Motor neuron (in vitro differentiated cells): ENCODE data around the gene COMT. TPM values are rescaled to one million over a fixed set of nuclear protein-coding genes. Genes with fewer than 3 reads are reported as not detected.
A peak's percentile ranks its signal among the peaks of the same experiment; 100 is the strongest.

Source experiments
- ATAC-seq, 8 experiments: fragments of 200-7000 bp; cut with Tn5 transposase; replicated peaks in 6 of 8; 2 replicates each; pipeline ENCODE4 v1.8.0; 2021; ENCODE audit warnings: mild to moderate bottlenecking in 8 of 8, moderate library complexity in 8 of 8
- H3K27ac ChIP-seq, 2 donors: fragments of 250-450 bp; sonication (Bioruptor Pico); 2 replicates each; pipeline ENCODE4 v1.9.0; 2021; ENCODE audit warnings: antibody characterized with exemption in 2 of 2, mild to moderate bottlenecking in 2 of 2, moderate library complexity in 1 of 2
- H3K4me1 ChIP-seq, 2 donors: fragments of 250-450 bp; sonication (Bioruptor Pico); replicated peaks in 1 of 2; 2 replicates each; pipeline ENCODE4 v1.6.1; 2021; ENCODE audit warnings: antibody characterized with exemption in 2 of 2, mild to moderate bottlenecking in 2 of 2, moderate library complexity in 1 of 2
- H3K4me3 ChIP-seq, 5 donors: fragments of 250-450 bp; sonication (Bioruptor Pico); 2 replicates each; pipeline ENCODE4 v1.9.0; 2021; ENCODE audit warnings: antibody characterized with exemption in 5 of 5, mild to moderate bottlenecking in 5 of 5, moderate library complexity in 4 of 5
- WGBS, 10 experiments: fragments of 450-650 bp; shearing (Covaris generic); methylation state at CpG; one replicate each; pipeline ENCODE4 v1.0.0; 2022; 5-methylcytosine and 5-hydroxymethylcytosine counted together
- in situ Hi-C, 9 experiments: fragments of 400-800 bp; cut with MboI; loops; one replicate each; pipeline ENCODE4 v1.15.0; 2021; ENCODE audit warnings: low sequenced_read_pairs in 9 of 9, low pct_unique_long_range_greater_than_20kb in 2 of 9; ENCODE audit not compliant: unreplicated experiment in 9 of 9
- total RNA-seq, 8 experiments: library from RNA; unstranded; fragments of 300-600 nt; gene quantifications; 2 replicates each; pipeline versions ENCODE4 v1.2.3 to v1.2.4, GENCODE V29; 2022

The COMT gene
- total RNA-seq, 8 experiments from 2014 or later: 22.7 to 99.4 (median 40.8) TPM

DNA sequence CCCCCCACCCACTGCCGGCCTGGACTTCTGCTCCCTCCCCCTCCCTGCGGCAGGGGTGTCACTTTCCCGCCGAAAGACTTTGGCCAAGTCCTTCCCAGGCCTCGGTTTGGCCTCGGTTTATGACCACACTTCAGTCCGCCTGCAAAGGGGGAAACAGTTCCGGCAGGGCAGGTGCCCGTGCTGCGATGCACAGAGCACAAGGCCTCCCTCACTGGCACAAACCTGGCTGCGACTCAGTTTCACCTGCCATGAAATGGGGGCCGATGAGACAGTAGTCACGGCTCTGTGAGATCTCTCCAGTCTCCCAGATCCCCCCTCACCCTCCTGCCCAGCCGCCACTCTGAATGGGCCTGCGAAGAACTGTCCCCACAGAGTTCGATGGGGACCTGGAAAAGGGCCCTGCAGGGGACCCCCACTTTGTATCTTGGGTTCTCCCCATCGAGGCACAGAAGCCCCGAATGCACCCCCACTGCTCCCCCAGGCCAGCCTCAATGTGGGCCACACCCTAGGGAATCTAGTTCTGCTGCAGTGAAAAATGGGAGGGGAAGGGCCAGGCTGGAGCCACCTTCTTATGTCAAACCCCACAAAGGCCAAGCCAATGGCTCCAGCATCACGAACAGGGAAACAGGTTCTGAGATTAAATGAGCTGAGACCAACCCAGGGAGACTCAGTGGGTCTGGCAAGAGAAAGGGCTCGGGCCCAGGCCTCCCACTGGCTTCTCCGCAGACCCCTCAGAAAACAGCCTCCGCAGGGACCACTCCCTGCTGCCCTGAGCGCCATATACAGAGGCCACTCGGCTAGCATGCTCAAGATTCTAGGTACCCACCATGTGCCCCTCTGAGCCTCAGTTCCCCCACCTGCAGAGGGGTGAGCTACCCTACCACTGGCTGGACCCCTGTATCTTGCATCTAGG lies 46.1 kb downstream of the COMT start:
- peak in 1 of 8 experiments; percentile 6 for ATAC-seq
- Histone ChIP-seq H3K27ac (peak overlapping the region; percentile 11 to 32), H3K4me3 (peak overlapping the region in 4 of 5 donors; percentile 56 to 99 (median 80)), H3K4me1 (peaks cover 39 to 40% of the 10 kb centered on the region in 2 donors)
- 20 to 100% (median 77%) methylated on average over 1 to 8 of the region's 24 CpGs; no CpG with 5 or more reads in 5 of the 10 experiments for WGBS, 10 experiments
- in situ Hi-C loops: no loop called here

DNA sequence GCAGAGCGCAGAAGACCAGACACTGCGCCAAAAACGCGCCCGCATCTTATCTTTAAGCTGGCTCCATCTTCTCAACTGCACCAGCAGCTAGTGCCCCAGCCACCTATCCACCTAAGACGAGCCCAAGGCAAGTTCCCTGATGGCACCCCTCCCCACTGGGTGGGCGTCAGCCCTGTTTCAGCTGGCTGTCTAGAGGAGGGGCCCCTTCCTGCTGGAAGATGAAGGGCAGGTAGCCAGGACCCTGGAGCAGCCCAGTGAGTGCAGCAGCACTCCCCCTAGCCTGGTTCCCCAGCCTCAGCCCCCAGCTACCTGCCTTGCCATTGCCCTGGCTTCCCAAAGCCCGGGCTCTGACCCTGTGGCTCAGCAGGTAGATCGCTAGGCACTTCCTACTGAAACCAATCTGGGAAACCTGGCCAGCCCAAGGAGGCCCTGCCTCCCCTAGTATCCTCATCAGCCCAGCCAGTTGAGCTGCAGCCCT lies 46.8 kb downstream of the COMT start:
- 54 to 100% (median 93%) methylated on average over 1 to 4 of the region's 9 CpGs; no CpG with 5 or more reads in 5 of the 10 experiments for WGBS, 10 experiments
- H3K4me1 ChIP-seq: peaks cover 34% of the 10 kb centered on the region in 2 donors
- H3K4me3 ChIP-seq: no peak overlapping the region
- H3K27ac ChIP-seq: no peak overlapping the region
- in situ Hi-C loops: no loop called here
- ATAC-seq: no peak

DNA sequence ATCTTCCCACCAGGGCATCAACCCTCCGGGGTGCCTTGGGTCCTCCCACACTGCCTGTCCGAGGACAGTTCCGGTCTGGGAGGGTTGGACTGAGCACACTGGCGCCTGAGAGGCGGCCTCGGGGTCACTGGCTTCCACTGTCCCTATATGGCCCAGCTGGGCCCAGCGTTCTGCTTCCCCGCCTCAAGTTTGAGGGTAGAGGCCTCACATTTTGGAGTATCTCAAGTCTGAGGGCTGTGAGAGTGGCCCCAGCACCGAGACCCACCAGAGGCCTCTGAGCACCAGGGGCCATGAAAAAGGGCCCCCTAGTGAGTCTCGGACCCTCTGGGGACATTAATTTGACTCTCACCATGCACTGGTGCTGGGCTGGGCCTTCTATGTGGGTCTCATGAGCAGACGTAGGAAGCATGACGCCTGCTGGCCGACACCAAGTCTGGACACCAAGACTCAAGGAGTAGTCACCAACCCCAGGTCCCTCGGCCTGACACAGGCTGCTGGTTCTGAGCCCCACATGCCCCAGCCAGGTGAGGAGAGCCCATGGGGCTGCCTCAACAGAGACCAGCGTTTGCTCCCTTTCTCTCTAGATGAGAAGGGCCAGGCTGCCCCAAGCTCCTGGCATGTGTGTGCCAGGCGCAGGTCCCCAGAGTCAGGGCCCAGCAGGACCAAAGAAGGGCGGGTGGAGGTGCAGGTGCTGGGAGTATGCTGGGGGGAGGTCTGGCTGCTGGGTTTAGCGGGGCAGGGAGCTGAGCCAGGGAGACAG lies 47.6 kb downstream of the COMT start:
- peaks cover 26 to 27% of the 10 kb centered on the region in 2 donors for H3K4me1 ChIP-seq
- in situ Hi-C loops: no loop called here
- no peak for ATAC-seq
- H3K4me3 ChIP-seq: no peak overlapping the region
- 73 to 100% (median 98%) methylated on average over 1 to 5 of the region's 18 CpGs; no CpG with 5 or more reads in 6 of the 10 experiments for WGBS, 10 experiments
- no peak overlapping the region for H3K27ac ChIP-seq

DNA sequence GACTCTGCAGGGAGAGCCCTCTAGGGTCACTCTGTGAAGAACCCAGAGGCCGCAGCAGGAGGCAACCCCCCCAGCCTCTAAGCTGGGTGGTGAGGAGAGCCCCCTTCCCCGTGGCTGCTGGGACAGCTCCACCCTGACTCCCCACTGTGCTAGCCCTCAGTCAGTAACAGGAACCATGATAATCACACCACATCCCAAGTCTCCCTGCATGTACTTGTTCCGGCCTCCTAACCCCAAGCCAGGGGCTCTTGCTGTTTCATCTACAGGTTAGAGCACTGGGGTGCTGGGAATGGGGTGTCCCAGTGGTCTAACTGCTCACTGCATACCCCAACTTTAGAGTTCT lies 48.1 kb downstream of the COMT start:
- ATAC-seq: no peak
- Histone ChIP-seq H3K27ac (no peak overlapping the region), H3K4me1 (peaks cover 20 to 21% of the 10 kb centered on the region in 2 donors), H3K4me3 (no peak overlapping the region)
- 20% methylated on average over 1 of the region's 3 CpGs; no CpG with 5 or more reads in 9 of the 10 experiments for WGBS, 10 experiments
- in situ Hi-C loops: no loop called here

DNA sequence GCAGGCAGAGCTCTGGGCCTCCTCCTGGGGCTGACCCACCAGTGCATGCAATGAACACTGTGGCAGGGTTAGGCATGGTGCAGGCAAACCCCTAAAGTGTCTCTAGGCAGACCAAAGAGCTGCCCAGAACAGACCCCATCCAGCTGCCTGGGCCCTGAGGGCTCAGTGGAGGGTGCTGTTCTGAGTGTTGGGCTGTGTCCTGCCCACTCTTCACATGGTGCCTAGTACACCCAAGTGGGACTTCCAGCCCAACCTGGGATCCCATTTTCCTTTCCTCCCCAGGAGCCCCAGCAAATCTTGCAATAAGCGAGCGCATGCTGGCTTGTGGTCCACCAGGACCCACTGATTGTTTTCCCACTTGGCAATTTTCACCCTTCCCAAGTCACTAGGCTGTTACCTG lies 48.6 kb downstream of the COMT start:
- 83 to 93% (median 86%) methylated on average over 2 of the region's 2 CpGs; no CpG with 5 or more reads in 7 of the 10 experiments for WGBS, 10 experiments
- in situ Hi-C loops: no loop called here
- Histone ChIP-seq H3K4me1 (peaks cover 15 to 16% of the 10 kb centered on the region in 2 donors), H3K27ac (no peak overlapping the region), H3K4me3 (no peak overlapping the region)
- ATAC-seq: no peak

DNA sequence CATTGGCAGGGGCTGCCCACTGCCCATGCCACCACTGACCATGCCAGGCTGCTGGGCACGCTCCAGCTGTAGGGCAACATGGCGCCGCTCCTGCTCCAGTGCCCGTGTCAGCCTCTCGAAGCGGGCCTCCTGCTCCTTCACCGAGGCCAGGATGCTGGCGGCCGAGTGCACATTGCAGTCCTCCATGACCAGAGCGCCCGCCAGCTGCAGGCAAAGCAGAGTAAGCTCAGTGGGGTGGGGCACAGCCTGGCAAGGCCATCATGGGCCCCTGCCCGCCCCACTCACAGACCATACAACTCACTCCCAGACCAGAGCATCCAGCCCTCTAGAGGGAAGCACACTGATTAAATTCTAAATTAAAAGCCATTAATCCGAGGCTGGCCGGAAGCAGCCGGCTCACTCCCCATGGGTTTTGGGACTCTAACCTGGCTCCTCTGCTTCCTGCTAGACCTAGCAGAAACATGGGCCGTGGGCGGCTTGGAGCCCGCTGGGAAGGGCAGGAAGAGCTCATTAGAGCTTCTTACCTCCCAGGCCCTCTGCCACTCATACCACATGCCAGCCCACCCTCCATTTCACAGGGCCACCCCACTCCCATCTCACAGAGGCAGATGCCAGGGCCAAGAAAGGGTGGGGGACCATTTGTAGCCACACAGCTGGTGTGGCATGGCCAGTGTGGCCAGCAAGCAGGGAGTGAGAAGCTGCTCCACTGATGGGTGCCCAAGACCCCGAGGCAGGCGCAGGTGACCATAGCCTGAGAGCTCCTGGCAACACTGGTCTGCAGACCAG lies 49.2 kb downstream of the COMT start:
- in situ Hi-C loops: no loop called here
- H3K27ac ChIP-seq: peak overlapping the region in 1 of 2 donors; percentile 12
- H3K4me3 ChIP-seq: no peak overlapping the region
- H3K4me1 ChIP-seq: peaks cover 9 to 10% of the 10 kb centered on the region in 2 donors
- 86 to 100% (median 90%) methylated on average over 1 to 11 of the region's 20 CpGs; no CpG with 5 or more reads in 4 of the 10 experiments for WGBS, 10 experiments
- ATAC-seq: no peak

DNA sequence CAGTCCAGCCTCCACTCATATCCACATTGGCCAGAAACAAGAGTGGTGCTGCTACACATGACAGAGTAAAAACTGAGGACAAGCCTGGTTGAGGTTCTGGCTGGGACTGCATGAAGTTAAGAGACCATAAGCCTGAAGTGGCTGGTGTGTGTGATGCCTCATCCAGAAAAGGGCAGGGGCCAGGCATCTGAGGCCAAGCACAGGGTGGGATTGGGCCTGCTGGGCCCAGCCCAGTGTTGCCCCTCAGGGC lies 49.7 kb downstream of the COMT start:
- Histone ChIP-seq H3K4me1 (peaks cover 6% of the 10 kb centered on the region in 2 donors), H3K27ac (no peak overlapping the region), H3K4me3 (no peak overlapping the region)
- ATAC-seq: no peak
- in situ Hi-C loops: no loop called here

DNA sequence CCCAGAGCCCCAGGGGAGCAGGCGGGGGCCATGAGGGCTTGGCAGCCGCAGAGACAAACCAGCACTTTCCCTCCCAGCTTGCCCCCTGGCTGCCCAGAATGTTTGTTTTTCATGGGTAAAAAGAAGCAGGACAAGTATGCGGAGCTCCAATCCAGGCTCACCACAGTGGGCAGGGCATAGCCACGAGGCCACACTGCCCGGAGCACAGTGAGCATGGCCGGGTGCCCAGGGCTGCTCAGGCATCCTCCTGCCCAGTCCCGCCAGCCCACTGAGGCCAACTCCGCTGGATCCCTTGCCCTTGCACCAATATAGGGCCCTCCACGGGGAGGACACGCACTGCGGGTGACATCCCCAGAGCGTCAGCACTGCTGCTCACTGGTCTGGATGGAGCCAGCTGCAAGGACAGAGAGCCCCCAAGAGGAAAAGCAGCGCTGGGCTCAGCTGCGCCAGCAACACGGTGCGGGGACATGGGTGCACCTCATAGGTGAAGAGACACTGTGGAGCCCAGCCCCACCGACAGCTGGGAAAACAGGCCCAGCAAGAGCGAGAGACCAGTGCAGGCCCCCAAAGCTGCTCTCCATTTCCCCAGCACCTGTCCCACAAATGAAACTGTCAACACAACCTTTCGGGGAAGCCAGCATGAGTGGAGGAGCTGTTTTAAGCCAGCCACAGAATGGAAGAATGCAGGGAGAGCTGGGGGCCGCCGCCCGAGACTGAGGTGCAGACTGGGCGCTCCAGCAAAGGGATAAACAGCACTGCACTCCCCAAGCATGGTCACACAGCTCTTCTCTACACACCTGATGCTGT lies 50.3 kb downstream of the COMT start:
- H3K4me3 ChIP-seq: no peak overlapping the region
- 20 to 100% (median 88%) methylated on average over 1 to 11 of the region's 23 CpGs; no CpG with 5 or more reads in 1 of the 10 experiments for WGBS, 10 experiments
- peak in 1 of 8 experiments; percentile 2 for ATAC-seq
- peaks cover 11% of the 10 kb centered on the region in 2 donors for H3K4me1 ChIP-seq
- no peak overlapping the region for H3K27ac ChIP-seq
- in situ Hi-C loops: no loop called here

DNA sequence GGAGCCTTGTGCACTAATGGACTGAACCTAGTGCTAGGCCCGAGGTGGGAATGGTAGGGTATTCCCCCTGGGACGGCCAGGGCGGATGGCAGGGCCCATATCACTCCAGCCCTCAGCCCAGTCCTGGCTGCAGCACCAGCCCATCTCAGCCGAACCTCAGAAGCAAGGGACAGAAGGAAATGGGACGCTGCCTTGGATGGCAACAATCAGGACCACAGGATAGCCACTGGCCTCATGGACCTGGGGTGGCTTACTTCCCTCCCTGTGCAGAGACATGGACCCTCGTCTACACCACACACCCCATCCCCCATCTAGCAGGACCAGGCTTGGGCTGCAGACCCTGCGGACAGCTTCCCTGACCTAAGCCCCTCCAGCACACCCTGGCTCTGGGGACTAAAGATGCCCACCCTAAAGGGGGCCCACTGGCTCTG lies 50.9 kb downstream of the COMT start:
- no peak for ATAC-seq
- 81% methylated on average over 3 of the region's 7 CpGs; no CpG with 5 or more reads in 9 of the 10 experiments for WGBS, 10 experiments
- in situ Hi-C loops: no loop called here
- Histone ChIP-seq H3K4me1 (peaks cover 16 to 17% of the 10 kb centered on the region in 2 donors), H3K4me3 (no peak overlapping the region), H3K27ac (no peak overlapping the region)

DNA sequence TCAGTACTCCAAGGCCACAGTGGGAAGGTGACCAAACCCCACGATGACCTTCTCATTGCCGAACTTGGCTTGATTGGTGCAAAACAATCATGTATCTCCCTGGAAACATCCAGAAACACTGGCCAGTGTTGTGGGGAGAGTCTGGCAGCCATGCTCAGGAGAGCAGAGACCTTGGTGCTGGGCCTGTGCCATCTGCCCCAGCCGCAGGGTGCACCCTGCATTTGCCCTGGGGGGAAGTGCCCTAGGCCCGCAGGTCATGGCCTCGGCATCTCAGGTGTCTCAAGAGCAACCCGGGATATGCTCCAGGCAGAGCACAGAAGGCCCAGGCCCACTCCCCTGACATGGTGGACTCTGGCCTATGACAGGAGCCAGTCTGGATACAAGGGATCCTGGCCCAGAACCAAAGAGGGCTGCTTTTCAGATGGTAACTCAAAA lies 51.4 kb downstream of the COMT start:
- Histone ChIP-seq H3K27ac (no peak overlapping the region), H3K4me3 (no peak overlapping the region), H3K4me1 (peaks cover 20 to 22% of the 10 kb centered on the region in 2 donors)
- in situ Hi-C loops: no loop called here
- WGBS, 10 experiments: 100% methylated on average over 1 of the region's 6 CpGs; no CpG with 5 or more reads in 9 of the 10 experiments
- ATAC-seq: no peak

DNA sequence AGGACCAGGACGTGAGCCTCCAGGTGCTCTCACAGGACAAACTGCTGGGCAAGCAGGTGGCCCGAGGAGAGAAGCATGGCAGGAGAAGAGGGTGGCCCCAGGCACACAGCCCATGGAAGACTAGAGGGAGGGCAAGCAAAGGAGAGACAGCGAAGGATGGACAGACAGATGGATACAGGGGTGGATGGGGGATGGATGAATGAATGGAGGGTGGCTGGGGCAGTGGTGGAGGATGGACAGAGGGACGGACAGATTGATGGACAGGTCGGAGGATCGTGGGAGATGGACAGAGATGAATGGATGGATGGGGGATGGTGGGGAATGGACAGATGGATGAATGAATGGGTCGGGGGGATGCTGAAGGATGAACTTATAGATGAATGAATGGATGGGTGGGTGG lies 52.4 kb downstream of the COMT start:
- H3K4me1 ChIP-seq: peaks cover 30 to 32% of the 10 kb centered on the region in 2 donors
- WGBS, 10 experiments: 80 to 100% (median 85%) methylated on average over 1 to 3 of the region's 7 CpGs; no CpG with 5 or more reads in 6 of the 10 experiments
- in situ Hi-C loops: no loop called here

More for the DNA sequence above, 52.4 kb downstream of the COMT start:
- Histone ChIP-seq H3K4me3 (no peak overlapping the region), H3K27ac (no peak overlapping the region)
- ATAC-seq: no peak
